ENCODE data around the gene PRODH2.

PRODH2 gene

DNA sequence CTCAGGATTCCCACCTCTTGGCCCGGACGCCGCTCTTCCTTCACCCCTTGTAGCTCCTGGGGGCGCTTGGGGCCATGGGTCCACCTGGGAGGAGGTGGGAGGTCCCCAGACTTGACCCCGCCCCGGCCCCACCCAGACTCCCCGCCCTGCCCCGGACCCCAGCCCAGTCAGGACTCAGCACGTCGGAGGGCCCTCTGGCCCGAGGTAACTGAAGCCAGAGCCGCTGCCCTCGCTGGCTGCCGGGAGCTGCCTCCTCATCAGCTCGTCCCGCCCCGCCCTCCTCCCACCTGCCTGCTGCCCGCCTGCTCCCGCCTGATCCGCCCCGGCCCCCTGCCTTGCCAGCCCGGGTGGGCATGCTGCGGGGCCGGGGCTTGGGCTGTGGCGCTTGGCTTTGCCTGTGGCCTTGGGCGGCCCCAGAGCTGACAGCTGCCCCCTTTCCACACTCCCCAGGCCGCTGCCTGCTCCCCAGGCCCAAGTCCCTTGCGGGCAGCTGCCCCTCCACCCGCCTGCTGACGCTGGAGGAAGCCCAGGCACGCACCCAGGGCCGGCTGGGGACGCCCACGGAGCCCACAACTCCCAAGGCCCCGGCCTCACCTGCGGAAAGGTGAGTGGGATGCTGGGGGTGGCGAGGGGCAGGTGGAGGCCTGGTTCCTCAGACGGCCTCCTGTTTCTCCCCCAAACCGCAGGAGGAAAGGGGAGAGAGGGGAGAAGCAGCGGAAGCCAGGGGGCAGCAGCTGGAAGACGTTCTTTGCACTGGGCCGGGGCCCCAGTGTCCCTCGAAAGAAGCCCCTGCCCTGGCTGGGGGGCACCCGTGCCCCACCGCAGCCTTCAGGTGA lies 27.9 kb downstream of the PRODH2 start:
- no peak for TF ChIP-seq CTCF (IDR thresholded peaks at IDR 0.05)

DNA sequence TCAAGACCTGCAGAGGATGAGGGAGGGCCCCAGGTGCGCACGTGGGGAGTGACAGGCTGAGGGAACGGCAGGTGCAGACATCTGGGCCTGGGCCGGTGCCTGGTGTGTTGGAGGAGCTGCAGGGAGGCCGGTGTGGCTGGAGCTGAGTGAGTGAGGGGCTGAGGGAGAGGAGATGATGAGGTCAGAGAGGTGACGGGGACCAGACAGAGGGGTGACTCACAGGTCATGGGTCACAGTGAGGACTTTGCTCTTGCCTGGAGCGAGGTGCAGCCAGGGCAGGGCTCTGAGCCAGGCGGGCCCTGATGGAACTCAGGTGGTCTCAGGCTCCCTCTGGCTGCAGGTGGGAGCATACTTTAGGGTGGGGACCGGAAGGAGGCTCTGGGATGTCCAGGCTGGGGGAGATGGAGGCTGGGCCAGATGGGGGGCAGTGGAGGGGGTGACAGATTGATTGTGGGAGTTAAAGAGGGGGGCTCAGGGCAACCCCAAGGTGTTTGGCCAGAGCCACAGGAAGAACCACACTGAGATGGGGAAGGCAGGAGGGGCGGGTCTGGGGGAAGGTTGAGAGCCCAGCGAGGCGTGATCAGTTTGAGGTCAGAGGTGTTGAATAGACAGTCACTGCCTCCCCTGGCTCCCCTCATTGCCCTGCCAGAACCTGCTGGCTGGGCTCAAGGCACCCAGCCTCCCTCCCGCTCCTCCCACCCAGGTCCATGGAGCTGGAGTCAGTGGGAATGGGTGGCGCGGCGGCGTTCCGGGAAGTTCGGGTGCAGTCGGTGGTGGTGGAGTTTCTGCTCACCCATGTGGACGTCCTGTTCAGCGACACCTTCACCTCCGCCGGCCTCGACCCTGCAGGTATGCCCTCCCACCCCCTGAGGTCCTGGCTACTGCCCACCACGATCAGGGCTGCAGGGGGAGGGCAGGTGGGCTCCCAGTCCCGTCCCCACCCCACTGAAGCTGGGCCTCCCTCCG lies 28.9 kb downstream of the PRODH2 start:
- TF ChIP-seq CTCF (IDR thresholded peaks at IDR 0.05): no peak

DNA sequence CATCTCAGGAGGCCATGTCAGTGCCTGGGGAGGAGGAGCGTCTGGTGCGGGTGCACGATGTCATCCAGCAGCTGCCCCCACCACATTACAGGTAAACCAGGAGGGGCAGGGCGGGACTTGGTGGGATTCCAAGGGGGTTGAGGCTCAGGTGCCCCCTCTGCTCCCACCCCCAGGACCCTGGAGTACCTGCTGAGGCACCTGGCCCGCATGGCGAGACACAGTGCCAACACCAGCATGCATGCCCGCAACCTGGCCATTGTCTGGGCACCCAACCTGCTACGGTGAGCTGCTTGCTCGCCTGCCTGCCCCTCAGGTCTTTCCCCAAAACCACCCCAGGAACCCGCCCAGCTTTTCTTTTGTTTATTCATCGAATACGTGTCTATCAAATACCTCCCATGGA lies 30.1 kb downstream of the PRODH2 start:
- TF ChIP-seq CTCF (IDR thresholded peaks at IDR 0.05): no peak

DNA sequence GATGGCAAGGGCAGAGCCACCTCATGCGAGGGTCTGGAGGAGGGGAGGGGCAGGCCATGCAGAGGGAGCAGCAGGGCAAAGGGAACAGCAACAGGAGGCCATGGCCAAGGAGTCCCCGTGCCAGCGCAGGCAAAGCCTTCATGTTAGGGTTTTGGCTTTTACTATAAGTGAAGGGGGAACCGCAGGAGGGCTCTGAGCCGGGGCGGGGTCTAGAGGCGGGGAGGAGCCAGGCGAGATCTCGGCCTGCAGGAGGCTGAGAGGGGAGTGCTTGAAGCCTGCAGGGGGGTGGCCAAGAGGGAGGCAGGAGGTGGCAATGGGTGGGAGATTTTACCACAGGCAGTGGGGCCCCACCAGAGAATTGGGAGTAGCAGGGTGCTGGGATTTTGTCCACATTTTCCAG lies 31.0 kb downstream of the PRODH2 start:
- no peak for TF ChIP-seq CTCF (IDR thresholded peaks at IDR 0.05)

- TF ChIP-seq CTCF (IDR thresholded peaks at IDR 0.05): no peak
These were observed 31.9 kb downstream of the PRODH2 start for GRCh38 chr19:35780717-35781116.

DNA sequence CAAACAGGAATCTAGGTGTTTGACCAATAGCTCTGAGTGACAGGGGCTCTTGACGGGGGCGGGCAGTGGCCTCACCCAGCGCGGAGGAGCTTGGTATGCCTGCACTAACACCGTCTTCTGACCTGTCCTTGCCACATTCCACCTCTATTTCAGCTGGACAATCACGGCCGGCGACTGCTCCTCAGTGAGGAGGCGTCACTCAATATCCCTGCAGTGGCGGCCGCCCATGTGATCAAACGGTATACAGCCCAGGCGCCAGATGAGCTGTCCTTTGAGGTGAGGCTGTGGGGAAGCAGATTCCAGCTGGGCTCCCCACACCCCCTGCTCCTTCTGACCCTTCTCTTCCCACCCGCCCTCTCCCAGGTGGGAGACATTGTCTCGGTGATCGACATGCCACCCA lies 32.6 kb downstream of the PRODH2 start:
- TF ChIP-seq CTCF (IDR thresholded peaks at IDR 0.05): no peak

GRCh38 chr19:35779033-35779432 lies 33.6 kb downstream of the PRODH2 start:
- TF ChIP-seq CTCF (IDR thresholded peaks at IDR 0.05): no peak
